ENCODE results near the gene LARP4B.

LARP4B gene

DNA sequence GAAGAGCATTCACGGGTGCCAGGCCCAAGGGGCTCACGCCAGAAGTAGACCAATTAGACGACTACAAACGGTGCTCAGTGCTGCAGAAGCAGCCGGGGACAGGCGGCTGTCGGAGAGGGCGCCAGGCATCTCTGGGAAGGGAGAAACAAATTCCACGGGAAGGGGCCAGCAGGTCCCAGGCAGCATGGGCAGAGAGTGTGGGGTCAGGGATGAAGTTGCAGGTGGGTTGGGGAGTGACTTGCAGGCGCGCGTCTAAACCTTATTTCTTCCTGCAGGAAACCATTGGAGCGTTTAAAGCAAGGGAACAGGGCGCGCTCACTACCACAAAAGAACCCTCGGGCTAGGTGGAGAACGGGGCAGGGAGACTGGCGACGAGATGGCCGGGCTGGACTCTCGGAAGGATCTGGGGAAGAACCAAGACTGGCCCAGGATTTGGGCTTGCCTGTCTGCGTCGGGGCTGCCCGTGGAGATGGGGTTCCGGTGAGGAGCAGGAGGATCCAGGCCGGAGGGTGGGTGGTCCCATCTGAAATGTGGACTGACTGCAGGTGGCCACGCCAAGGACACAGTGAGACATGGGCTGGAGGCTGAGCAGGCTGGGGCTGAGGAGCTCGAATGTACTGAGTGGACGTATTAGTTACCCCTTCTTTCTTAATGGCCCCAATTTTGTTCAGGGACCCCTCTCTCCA is 125.7 kb downstream of the LARP4B start:
- no peak for DNase-seq

DNA sequence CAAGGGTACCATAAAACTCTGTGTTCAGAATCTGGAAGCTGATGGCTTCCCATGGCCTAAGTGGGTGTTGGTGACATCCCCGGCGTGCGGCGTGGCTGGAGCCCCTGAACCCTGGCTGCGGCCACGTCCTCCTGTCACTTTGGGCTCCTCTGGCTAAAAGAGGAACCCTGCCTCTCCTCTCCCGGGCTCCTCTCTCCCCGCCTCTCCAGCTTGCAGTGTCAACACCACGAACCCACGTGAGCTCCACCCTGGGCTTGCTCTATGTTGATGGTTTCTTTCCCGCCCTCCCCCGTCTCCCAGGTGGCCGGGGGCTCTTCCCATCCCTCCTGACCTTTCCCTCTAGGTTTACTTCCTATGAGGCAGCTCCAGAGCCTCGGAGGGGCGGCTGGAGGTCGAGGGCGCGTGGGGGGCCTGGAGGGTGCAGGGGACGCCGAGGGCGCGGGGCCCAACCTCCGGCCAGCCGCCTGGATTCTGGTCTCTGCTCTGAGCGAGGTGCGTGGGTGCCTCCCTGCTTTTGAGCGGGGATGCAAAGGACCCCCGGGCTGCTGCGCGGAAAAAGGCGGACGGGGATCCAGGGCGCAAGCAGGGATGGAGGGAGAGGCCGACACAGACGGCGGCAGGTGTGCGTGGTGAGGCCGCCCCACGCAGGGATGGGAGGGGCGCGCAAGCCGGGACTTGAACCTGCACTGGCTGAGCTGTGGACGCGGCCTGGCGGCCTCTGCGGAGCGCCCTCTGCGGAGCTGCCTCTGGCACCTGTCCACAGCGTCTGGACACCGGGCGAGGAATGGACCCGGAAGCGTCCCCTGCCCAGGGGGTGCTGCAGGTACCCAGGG is 126.5 kb downstream of the LARP4B start:
- no peak for DNase-seq

DNA sequence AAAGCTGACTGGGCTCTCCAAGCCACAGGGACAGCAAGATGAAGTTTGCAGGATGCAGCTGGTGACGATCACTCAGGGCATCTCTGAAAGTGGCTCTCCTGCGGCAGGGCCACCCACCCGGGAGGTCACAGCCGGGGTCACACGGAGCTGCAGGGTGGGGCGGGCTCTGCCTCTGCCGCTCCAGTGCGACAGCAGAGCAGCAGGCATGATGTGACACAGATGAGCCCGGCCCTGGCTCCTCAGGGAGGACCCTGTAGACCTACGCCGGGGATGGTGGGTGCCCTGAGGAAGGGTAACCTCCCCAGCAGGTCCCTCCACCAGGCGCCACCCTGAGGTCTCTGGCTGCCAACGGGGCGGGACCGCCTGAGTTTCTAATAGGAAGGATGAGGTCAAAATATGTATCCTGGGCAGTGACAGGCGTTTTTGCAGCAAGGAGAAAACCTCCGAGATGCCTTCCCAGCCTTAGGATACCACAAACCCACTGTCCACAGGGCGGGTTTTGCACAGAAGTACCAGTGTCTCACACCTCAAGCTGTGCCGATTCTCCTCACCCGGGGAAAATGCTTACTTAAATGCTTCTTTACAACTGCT is 127.2 kb downstream of the LARP4B start:
- DNase-seq: no peak

DNA sequence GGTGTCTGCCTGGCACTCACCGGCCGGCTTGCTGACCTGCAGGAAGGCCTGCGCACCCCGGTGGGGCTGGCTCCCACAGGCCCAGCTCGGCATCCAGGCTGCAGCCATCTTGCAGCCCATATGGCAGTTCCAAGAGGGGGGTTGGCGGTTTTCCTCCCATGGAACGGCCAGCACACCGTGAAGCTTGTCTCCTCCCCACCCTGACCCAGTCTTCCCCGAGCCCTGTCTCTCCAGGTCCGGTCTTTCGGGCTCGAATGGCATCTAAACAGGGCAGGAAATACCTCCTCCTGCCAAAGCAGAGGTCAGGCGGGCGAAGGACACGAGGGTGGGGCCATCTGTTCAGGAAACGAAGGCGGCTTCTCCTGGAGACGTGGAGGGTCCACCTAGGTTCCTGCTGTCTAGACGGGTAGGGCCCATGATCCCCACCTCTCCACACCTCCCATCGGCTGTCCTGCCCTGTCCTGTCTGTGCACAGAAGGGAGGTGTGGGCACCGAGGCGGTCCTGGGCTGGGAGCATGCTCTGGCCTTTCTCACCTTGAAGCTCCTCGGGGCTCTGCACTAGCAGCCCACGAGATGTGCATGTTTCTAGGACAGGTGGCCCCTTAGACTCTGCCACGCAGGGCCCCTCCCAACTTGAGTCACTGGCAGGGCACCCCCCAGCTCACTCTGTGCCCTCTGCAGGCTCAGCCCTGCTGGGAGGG is 128.3 kb downstream of the LARP4B start:
- DNase-seq: no peak

DNA sequence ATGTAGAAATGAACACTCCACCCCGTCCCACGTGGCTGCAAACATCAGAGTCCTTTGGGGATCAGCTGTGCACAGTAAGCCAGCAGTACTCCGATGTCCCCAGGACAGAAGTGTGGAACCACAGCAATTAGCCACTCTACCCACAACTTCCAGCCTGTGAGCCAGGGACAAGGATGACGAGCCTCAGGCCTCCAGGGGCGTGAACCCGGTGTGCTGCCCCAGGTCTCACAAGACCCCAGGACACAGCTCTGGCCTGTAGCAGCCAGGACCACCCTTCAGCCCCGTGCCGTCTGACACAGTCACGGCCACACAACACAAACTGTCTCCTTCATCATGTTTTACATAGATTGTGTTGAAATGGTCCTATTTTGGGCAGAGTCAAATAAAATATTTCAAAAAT is 129.0 kb downstream of the LARP4B start:
- no peak for DNase-seq

DNA sequence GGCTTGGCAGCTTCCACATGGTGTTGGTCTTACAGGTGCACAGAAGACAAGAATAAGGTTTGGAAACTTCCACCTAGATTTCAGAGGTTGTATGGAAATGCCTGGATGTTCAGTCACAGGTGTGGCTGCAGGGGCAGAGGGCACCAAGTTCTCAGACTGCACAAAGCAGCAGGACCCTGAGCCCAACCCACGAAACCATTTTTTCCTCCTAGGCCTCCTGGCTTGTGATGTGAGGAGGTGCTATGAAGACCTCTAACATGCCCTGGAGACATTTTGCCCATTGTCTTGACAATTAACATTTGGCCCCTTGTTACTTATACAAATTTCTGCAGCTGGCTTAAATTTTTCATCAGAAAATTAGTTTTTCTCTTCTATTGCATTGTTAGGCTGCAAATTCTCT is 134.3 kb downstream of the LARP4B start:
- no peak for DNase-seq

DNA sequence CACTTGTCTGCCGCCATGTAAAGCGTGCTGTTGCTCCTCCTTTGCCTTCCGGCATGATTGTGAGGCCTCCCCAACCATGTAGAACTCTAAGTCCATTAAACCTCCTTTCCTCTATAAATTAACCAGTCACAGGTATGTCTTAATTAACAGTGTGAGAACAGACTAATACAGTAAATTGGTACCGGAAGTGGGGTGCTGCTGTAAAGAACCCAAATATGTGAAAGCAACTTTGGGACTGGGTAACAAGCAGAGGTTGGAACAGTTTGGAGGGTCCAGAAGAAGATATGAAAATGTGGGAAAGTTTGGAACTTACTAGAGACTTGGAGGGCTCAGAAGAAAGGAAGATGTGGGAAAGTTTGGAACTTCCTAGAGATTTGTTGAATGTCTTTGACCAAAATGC is 135.3 kb downstream of the LARP4B start:
- no peak for DNase-seq

DNA sequence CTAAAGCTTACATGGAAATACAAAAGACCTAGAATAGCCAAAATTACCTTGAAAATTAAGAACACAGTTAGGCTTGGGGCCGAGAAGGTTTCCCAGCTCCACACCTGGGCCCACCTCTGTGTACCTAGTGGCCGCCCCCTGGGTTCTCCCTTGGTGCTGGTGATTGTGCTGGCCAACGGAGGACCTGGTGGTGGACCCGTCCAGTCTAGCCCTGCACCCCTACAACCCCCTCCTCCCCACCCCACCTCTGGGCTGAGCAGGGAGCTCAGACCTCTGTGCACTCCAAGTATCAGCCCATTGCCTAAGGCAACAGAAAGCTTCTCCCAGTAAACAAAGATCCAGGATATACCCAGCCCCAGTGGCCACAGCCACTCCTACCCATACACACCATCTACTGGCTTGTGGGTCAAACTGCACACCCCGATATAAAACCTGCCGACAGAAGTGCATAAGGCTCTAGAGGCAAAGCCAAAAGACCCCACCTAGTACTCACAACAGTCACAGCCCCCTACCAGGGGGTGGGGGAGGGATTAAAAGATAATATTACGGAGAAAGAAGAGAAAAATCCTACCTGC is 137.0 kb downstream of the LARP4B start:
- no peak for DNase-seq

DNA sequence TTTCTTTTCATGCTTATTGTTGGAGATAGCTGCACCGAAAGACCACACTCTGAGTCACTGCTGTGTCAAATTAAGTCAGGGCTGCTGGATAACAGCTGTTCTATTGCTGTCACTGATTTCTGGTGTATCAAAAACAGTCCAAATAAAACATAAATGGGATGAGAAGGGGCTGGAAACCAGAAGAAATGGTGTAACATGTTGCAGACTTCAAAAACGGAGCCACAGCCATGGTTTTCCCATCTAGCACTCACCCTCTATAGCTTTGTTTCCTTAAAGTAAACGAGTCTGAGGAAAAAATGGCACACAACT is 138.8 kb downstream of the LARP4B start:
- no peak for DNase-seq

DNA sequence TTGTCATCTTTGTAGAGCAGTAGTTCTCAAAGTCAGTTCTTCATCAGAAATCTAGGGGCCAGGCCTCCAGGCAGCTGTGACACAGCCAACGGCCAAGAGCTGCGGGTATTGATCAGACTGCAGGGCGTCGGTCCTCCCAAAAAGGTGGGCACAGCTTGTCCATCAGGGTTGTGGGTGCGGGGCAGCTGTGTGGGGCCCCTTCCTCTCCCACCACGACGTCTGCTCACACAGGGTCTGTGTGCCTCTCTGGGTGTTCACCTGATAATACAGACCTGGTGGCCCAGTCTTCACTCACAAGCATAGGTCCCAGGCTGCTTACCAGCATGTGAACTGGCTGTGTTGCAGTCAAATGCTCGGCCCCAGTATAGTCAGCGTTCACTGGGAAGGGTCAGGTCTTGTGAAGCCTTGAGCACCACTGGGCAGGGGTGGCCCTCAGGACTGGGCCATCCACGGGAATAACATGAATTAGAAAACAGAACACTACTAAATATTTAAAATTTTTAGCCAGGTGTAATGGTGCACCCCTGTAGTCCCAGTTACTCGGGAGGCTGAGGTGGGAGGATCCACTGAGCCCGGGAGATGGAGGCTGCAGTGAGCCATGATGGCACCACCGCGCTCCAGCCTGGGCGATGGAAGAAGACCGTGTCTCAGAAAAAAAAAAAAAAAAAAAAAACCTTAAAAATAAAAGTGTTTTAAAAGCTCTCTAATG is 139.3 kb downstream of the LARP4B start:
- no peak for DNase-seq

DNA sequence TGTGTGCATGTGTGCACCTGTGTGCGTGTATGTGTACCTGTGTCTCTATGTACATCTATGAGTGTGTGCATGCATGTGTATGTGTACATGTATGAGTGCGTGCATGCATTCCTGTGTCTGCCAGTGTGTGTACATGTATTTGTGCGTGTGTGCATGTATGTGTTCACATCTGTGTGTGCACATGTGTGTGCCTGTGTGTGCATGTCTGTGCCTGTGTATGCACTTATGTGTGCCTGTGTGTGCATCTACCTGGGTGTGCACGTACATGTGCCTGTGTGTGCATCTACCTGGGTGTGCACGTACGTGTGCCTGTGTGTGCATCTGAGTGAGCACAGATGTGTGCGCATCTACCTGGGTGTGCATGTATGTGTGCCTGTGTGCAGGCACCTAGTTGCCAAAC is 139.9 kb downstream of the LARP4B start:
- no peak for DNase-seq

DNA sequence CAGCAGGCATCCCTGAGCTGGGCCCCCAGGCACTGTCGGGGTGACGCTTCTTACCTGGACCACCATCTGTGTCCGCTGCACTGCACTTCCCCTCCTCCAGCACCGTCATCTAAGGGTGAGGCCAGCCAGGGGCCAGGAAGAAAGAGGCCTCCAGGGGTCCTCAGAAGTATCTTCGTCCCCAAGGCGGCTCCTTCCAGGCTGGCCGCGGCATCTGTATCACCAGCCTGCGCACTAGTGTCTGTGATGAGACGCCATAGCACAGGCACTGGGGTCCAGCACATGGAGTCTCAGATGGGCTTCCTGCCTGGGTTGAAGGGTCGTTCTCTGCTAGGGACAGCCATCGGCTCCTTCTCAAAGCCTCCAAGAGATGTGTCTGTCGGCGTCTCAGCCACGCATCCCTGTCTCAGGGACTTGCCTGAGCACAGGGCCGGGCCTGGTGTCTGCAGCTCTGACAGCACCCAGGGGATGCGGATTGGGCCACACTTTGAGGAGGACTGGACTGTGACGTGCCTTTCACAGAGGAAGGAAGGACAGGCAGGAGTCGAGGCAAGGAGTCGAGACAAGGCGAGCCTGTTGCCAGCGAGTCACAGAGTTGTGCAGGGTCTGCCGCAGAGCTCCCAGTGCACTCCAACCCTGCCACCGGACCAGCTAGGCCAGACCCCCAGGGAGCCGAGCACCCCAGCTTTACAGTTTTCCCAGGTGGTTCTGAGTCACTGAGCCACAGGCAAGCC is 140.5 kb downstream of the LARP4B start:
- DNase-seq: no peak

DNA sequence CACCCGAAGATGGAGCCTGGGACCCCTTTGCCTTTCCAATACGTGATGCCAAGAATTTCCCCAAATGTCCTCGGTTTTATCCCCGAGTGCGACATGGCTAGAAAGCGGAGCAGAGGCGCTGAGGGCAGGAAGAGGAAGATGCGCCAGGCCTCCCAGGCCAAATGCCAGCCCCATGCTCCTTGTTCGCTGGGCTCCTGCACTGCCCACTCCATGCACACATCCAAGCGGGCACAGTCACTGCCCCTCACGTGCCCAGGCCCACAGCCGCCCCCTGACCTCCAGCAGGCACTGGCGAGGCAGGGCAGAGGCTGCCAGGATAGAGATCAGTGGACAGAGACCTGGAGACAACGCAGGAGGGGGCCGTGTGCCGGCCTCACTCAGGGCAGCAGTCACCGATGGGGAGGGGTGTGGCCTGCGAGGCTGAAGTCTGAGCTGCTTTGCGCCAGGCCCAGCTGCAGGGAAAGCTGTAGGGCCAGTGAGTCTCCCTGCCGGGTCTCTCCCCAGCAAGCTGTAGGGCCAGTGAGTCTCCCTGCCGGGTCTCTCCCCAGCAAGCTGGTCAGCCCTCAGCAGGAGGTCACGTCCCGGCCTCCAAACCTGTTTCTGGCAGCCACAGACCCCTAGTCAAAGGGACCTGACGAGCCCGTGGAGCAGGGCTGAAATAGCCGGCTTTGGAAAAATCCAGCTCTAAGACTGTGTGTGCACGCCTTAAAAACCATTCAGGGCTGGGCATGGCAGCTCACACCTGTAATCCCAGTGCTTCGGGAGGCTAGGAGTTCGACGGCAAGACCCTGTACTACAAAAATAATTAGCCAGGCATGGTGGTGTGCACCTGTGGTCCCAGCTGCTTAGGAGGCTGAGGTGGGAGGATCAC is 141.4 kb downstream of the LARP4B start:
- DNase-seq: no peak

DNA sequence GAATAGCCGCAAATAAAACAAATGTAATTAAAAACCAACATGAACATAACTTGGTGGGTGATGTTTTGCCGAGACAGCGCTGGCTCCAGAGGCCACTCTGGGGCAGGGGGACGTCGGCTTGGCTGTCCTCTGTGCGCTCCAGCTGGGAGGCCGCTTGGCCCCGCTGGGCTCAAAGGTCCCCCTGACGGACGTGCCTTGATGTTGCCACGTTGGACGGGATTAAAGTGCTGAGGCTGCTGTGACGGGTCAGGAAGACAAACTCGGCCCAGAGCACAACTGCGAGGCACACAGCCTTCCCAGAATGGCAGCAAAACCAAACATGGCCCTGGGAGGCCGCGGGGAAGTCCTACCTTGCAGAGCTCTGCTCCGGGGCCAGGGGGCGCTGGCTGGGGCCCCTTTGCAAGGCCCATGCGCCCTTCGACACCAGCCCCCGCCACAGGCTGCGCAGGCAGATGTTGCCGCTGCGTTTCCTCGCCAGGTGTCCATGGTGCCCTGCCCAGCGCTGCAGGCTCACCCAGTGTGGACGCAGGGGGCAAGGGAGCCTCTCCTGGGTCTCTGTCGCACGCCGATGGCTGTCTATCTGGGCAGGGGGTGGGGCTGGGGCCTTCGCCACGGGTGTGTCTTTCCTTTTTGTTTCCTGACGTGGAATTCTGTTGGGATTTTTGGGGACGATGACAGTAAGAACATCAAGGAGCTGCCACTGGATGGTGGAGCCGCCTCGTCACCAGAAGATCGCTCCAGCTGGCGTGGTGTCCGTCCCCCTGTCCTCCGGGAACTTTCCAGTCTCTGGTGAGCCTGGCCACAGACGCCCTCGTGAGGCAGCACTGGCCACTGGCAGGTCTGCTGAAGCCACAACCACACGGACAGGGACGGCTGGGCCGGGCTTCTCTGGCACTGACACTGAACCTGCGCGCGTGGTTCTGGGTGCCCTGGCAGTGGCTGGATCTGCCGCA is 142.4 kb downstream of the LARP4B start:
- DNase-seq: peak in 1 of 5 donors; percentile 18

DNA sequence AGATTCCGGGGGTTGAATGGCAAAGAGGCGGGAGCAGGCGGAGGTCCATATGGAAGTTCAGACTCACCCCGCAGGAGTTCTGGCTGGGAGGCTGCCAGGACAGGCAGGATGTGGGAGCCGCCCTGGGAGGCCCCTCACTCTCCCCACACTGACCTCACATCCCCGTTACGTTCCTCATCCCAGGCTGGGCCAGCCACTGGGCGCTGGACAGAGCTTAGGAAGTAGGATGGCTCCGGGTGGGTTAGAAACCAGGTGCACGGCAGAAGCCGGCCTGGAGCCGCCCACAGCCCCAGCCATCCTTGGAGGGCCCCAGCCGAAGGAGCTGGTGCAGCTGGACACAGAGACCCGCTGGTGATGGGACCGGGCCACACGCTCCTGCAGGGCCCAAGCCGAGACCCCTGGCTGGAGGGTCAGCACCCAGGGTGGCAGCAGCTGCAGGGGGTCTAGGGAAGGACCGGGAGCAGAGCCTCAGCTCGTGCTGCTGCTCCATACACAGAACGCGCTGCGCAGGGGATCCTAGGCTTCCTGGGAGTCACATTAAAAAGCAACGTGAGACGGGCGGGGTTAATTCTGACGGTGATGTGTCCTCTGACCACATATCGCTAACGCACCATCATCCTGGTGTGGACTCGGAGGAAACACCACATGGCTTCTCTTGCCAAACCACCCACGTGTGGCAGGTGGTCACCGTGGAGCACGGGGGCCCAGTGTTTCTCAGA is 143.4 kb downstream of the LARP4B start:
- DNase-seq: no peak

DNA sequence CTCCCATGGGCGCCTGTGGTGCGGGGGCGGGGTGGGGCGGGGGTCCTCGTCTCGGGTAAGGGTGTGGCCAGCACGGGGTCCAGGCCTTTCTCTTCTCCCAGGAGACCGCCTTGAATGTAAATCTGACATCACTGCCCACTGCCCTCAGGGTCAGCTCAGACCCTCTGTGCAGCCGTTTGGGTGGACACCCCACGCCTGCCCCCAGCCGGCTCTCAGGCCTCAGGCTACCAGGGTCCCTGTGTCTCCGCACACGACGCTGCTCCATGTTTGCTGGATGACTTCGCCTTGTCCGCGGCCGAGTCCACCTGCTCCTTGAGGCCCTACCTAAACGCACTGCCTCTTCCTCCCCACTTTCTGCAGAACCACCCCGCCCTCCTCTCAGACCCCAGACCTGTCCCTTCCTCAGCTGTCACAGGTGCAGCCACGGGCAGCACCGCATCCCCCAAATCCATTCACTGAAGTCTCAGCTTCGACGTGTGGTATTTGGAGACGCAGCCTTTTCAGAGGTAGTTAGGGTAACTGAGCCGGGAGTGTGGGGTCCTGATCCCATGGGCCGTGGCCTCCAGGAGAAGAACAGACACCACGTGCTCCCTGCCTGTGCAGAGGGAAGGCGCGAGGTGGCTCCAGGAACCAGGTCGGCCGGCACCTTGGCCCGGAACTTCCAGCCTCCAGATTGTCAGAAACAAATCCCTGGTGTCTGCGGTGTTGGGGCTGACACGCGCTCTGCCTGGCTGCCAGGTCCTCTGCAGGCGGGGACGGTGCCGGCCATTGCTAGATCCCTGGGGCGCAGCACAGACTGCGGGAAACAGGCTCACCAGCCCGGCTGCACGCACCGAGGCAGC is 144.7 kb downstream of the LARP4B start:
- DNase-seq: no peak

DNA sequence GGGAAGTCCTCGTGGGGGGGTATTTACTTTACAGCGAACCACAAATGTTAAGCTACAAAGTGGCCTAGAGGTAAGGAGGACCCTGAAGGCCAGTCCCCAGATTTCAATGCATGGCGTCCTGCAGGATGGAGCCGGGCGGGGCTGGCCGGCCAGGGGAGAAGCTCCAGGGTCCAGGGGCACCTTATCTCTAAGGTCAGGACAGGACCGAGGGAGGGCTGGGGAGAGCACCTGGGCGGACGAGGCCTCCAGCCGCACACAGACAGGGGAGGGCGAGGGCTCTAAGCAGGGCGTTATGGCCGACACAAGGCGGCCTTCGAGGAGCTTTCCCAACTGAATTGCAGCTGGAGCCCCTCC is 145.7 kb downstream of the LARP4B start:
- DNase-seq: no peak
